Suprapubic skin (tissue), 4 donors: ENCODE measurements around the gene KLRC3.

Experiments used
- EP300 ChIP-seq: sonication (generic); formaldehyde crosslinking; IDR thresholded peaks from one replicate; pipeline ENCODE4 v1.6.1; 2017; ENCODE audit warnings: antibody characterized with exemption
- POLR2A ChIP-seq, 2 donors: fragments of 450-650 bp; IDR thresholded peaks; one replicate each; pipeline ENCODE4 v1.6.1; 2017; ENCODE audit warnings: antibody characterized with exemption in 2 of 2, mild to moderate bottlenecking in 2 of 2, moderate library complexity in 2 of 2
- POLR2AphosphoS5 ChIP-seq, 3 donors: sonication (generic); formaldehyde crosslinking; IDR thresholded peaks; one replicate each; pipeline ENCODE4 v1.6.1; 2017; ENCODE audit warnings: antibody characterized with exemption in 3 of 3

DNA sequence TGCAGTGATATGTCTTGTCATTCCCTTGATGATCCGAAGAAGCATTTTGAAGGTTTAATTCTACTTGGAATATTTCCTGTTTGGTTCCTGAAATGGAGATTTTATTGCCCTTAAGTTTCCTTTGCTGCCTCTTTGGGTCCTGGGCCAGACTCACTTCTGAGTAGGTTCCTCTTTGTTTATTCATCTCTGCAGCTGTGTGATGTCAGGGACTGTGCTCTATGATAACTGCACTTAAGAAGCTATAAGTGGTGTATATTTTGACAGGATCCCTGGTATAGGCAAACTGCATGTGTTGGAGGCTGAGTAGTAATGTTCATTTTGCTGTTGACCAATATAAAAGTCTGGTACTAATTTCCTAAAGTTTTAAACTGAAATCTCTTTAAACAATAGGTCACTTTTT is 11.0 kb downstream of the KLRC3 start, which contains the start of gene KLRC4:
- TF ChIP-seq POLR2A (IDR thresholded peaks at IDR 0.05) (no peak), EP300 (no peak), POLR2AphosphoS5 (IDR thresholded peaks at IDR 0.05) (no peak)
